ENCODE data around the gene PTPRT.

The PTPRT gene

DNA sequence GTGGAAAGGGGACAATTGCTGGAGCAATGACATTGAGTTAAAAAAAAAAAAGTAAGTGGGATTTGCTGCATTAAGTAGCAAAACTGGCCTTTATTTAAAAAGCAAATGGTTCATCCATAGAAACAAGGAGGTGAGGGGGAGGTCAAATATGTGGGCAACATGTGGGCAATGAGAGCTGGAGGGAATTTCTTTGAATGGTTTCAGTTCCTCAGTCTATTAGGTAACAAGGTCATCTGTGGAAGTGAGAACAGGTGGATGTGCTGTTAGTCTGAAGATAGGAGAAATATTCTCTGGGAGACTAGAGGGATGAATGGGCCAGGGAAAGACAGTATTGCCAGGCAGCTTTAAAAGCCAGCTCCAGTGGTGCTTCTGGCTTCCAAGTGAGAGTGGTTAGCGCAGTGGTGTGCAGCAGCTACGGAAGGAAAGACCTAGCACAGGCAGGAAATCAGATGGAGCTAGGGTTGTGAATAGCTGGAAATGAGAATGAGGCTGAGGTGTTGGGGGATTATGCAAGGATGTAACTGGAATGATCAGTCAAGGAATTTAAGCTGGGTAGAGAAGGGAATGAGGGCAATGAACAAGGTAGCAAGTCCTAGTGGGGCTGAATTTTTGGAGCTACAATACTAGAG is 727.6 kb downstream of the PTPRT start:
- DNase-seq (ENCODE audit: low read depth) = no peak

DNA sequence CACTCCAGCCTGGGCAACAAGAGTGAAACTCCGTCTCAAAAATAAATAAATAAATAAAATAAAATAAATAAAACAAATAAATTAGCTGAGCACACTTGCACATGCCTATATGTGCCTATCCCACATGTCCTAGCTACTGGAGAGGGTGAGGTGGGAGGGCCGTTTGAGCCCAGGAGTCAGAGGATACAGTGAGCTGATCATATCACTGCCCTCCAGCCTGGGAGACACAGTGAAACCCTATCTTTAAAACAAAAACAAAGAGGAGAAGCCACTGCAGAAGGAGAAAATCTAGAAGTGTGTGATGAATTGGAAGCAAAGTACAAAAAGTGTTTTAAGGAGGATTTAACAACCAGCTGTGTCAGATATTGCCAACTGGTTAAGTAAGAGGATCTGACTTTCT is 728.4 kb downstream of the PTPRT start:
- no peak for DNase-seq (ENCODE audit: low read depth)

DNA sequence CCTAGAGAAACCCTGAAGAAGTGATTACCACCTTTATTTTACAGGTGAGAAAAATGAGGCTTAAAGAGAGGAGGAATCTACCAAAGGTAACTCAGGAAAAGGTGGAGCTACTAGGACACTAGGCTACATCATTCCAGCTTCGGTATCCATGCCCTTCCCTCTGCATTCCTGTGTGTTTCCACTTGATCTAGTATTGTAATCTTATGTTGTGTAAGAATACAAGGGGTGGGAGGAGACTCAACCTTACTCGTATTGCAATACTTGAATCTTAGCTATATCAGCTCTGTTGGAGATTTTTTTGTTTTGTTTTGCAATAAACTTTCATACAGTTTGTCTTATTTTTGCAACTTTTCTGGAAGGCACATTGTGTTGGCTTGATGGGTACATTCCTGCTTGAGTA is 742.4 kb downstream of the PTPRT start:
- no peak for DNase-seq (ENCODE audit: low read depth)

DNA sequence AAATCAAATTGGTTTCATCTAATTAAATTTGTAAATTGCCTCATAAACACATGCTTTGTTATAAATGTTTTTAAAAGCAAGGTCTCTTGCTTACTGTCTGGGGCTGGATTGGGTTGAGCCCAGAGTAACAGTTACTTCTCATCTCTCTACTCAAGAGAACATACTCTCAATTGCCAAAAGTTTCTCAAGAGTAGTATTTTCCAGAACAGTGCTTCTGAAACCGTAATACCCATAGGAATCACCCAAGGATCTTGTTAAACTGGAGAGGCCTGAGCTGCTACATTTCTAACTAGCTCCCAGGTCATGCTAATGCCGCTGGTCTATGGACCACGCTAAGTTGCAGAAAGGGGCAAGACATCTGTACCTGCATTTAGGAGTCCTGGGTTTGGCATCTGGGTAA is 744.9 kb downstream of the PTPRT start:
- DNase-seq (ENCODE audit: low read depth) = no peak

DNA sequence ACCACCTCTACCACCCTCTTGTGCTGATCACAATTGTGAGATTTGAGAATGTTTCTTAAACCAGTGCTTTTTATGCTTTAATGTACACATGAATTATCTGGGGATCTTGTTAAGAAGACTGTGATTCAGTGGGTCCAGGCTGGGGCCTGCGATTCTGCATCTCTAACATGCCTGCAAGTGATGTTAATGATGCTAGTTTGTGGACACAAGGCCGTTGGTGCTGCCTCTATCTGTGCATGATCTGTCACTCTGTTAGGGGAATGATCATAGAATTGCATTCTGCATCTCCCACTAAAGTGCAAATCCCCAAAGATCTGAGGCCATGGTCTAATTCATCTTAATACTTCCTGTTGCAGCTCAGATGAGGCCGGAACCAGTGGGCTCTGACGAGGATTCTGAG is 746.5 kb downstream of the PTPRT start:
- no peak for DNase-seq (ENCODE audit: low read depth)

DNA sequence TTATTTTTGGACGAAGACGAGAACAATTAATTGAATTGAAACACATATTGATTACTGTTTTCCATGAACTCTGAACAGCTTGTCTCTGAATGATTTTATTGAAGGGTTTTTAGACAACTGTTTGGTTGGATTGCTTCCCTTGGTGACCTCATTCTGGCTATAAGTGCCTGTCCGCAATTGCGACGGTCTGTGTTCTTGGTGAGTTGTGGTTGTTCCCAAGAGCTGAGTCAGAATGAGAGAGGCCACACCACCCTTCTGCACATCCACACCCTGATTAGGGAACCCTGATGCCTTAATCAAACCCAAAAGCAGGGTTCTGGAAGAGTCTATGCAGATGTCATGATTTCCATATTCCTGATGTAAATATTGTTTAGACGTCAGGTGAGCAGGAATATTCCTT is 747.0 kb downstream of the PTPRT start:
- no peak for DNase-seq (ENCODE audit: low read depth)

DNA sequence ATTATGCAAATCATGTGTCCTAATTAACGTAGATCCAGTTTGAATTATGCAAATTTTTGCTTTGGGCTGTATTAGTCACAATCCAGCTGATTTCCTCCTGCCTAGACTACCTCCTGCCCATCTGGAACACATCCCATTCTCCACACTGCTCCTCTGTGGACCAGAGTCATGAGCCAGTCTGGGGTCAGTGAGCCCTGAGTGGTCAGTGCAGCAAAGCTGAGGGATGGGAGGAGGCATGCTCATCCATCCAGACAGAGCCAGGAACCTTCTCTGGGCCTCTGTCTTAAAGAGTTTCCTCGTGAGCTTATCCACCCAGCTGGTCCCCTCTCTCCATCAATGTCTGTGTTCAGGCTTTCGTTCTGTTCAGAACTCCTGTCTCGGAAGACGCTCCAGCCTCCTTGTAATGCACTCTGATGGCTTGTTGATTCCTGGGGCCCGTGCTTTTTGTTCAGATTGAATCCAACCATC is 747.8 kb downstream of the PTPRT start:
- no peak for DNase-seq (ENCODE audit: low read depth)

DNA sequence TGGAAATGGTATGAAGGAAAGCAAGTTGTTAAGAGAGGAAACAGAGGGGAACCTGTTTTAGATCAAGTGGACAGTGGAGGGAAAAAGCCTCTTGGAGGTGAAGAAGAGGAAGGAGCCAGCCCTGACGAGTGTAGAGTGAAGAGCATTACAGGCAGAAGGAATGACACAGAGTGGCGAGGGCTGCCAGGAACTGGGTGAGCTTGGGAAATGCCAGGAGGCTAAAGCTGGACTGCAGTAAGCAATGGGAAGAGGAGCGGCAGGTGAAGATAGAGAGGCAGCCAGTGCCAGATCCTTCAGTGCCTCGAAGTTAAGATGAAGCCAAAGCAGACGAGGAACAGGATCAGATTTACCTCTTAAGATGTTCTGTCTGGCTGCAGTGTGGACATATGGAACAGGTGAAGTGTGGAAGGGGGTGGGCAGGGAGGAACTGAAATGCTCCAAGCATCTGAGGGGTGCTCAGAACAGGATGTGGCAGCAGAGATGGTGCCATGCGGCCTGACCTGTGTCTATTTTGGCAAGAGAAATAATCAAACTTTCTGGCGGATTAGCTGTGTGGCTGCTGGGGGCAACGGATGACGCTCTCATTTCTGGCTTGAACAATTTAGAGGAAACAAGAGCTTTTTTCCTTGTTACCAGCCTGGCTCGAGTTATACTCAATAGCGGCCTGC is 748.4 kb downstream of the PTPRT start:
- DNase-seq (ENCODE audit: low read depth) = no peak

DNA sequence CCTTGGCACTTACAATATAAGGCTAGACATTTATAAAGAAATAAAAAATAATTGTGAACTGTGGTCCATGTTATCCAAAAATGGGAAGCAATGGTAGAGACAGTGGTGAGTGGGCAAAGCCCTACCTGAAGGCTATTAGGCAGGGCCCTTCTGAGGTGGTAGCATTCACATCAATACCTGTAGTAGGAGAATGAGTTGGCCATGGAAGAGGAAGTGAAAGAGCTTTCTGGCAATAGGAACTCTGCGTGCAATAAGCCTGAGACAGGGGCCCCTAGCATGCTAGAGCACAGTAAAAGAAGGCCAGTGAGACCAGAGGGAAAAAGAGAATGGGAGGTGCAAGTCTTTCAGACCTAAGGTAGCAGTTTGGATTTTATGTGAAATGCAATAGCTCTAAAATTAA is 754.5 kb downstream of the PTPRT start:
- DNase-seq (ENCODE audit: low read depth) = no peak

DNA sequence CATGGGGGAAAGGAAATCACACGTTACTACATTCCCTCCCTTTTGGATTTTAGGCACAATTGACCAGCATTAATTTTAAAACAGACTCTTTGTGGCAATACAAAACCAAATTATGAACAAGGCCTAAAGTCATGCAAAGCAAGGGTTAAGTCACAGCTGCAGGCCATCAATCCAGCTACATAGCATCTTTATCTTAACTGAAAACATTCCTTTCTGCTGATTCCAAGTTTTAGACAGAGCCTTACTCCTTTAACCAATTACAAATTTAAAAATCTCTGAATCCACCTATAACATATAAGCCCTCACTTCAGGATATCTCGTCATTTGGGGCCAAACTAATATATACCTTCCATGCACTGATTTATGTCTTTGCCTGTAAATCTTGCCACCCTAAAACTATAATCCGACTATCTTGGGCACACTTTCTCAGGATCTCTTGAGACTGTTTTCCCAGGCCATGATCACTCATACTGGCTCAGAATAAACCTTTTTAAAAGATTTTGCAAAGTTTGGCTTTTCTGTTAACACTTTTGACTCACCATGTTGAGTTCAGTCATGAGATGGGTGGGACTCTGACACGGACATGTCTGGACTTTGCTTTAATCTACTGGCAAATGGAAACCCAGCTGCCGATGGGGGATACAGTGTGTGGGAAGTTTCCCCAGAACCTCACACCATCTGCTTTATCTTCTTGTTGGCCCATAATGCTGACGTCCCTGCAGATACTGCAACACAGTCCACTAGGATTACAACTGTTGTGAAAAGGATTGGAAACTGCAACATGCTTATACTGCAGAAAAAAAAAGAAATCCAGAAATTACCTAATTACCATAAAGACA is 757.0 kb downstream of the PTPRT start:
- DNase-seq (ENCODE audit: low read depth) = no peak

DNA sequence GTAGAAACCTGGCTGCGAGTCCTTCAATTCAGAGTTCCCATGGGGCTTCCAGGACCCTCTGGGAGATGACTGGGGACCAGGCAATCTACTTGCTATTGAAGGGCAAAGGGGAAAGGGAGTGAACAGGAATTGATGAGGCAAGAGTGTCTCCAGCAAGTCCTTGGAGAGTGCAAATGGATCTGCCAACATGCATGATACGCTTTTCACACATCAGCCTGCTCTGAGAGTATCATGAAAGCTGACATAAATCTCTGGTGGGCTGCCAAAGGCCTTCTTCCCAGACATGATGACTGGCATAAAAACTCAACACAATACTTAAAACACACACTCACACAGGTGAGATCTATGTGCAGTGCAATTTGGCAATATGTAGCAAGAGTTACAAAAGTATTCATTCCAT is 759.1 kb downstream of the PTPRT start:
- DNase-seq (ENCODE audit: low read depth) = no peak

DNA sequence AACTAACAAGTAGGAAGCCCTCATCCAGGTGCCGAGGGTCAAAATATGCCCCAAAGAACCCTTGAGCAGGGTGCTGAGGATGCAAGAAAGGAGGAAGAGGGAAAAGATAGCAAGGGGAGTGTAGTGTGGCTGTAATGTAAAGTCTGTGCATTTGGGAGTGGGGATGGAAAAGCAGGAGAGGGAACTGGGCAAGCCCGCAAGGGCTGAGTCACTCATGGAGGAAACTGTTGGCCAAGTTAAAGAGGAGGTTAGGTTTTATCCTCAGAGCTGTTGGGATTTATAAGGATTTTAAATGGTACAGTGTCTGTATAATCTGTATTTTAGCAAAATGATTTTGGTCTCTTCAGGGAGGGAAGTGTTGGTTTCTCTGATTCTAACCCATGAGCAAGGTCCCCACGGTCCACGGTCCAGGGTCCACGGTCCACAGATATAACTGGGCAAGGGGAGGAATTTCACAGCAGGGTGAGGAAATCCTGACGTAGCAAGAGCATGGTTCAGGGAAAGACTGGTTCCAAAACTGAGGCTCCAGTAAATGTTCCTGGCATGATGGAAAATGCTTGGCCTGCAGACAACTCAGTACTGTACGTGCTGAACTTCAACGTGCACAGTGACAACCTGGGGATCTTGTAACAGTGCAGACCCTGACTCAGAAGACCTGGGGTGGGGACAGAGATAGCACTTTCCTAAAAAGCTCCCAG is 759.8 kb downstream of the PTPRT start:
- no peak for DNase-seq (ENCODE audit: low read depth)

DNA sequence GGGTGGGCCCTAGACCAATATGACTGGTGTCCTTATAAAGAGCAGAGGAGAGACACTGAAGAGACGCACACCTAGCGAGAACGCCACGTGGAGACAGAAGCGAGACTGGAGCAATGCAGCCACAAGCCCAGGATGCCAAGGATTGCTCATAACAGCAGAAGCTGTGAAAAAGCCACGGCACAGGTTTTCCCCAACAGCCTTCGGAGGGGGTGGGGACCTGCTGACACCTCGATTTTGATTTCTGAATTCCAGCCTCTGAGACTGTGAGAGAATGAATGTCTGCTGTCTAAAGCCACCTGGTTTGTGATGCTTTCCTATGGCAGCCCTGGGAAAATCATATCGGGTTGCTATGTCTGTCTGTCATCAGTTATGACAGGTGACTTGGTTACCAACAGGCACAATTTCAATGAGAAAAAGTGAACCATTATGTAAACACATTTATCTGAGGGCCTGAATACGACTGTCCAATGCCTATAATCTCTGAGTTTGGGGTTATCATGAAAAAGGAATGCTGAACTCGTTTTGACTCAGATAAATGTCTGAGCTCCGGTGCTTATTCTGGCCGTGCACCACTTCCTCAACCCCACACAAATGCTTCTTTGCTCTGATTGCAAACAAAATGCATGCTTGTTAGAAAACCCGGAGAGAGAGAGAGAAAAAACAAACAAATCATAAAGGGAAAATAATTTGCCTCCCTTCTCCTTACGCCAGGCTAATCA is 769.7 kb downstream of the PTPRT start:
- DNase-seq (ENCODE audit: low read depth) = no peak

DNA sequence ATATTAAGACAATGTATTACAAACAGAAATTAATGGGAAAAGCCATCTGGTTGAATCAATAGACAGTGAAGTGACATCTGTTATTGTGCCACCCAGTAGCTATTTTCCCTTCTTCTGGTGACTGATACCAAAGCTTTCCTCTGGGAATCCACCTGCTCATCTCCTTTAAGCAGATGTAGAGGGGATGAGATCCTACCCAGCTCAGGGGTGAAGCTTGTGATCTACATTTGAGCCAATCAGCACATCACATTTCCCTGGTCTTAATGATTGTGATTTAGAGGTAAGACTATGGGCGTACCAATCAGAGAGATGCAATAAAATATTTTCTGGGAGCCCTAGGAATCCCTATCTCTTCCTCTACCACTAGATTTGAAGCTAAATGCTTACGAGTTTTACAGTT is 782.9 kb downstream of the PTPRT start:
- no peak for DNase-seq (ENCODE audit: low read depth)

DNA sequence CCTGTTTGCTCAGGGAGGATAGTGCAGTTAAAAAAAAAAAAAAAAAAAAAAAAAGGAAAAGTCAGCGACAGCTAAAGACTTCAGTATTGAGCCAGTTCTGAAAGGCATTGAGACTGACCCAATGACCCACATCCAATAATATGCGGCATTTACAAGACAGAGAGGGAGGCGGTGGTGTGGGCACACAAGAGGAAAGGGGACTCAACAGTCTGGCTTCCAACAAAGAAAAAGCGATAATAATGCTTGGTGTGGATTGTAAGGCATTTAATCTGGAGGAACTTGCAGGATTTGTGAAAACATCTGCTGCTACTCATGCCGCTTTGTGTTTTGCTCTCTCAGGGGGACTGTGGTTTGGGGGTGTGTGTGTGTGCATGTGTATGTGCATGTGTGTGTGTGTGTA is 787.3 kb downstream of the PTPRT start:
- no peak for DNase-seq (ENCODE audit: low read depth)

DNA sequence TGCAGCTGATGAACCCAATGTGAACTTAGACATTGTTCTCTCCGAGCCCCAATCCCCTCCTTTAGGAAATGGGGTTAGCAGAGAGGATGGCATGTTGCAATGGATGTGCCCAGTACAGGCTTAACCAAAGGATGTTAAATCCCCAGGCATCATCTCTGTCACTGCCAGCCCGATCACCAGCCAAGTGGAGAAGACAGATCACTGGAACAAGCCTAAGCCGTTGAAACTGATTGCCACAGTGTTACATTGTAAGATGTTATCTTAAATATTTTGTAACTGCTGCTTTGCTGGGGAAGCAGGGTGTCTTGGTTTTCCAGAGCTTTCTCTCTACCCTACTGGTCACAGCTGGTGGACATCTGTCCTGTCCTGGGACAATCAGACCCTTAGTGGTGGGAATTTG is 788.1 kb downstream of the PTPRT start:
- DNase-seq (ENCODE audit: low read depth) = no peak

DNA sequence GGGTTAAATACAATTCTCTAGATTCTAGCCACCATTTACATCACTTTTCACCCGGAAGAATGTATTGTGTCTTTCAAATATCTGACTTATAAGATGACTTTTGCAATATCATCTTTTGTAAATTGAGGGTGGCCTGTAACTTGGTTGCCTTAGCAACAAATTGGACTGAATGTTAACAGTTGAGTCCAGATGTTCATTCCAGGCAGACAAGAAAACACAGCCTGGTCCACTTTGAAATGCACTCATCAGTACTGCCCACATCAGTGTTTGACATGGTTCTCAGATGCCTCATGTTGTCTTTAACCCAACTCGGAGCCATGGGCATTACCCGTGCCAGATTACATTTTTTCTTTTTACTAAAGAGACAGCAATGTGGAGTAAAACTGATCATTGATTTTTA is 789.9 kb downstream of the PTPRT start:
- no peak for DNase-seq (ENCODE audit: low read depth)

DNA sequence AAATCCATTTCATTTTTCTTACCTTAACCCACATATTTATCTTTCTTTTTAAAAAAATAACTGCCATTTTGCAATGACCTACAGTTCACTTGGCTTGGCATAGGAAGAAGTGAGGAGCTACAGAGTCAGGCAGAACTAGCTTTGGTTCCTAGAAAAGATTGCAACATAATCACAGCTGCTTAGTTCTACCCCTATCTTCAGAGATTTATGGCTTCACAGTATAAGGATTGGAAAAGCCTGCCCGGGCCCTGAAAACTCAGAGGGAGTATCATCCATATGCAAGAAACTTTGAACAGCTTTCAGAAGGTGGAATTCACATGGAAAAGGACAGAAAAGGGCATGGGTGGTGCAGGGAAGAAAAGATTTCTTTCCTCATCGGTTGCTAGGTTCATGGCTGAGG is 797.3 kb downstream of the PTPRT start:
- no peak for DNase-seq (ENCODE audit: low read depth)

DNA sequence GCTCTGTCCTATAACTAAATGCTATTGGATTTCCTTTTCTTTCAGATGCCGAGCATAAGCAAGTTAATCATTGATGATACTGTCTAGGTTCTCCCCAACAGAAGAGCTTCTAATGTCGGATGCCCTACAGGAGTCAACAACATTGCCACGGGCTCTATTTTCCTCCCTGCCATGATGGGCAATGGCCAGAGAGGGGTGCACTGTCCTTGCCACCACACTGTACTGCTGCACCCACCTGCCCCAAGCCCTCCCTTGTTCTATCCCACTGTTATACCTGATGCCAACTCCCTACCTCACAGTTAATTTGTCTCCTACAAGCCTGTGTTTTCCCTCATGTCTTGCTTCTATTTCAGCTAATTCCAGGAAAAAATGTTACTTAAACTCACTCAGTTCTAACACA is 797.9 kb downstream of the PTPRT start:
- no peak for DNase-seq (ENCODE audit: low read depth)

DNA sequence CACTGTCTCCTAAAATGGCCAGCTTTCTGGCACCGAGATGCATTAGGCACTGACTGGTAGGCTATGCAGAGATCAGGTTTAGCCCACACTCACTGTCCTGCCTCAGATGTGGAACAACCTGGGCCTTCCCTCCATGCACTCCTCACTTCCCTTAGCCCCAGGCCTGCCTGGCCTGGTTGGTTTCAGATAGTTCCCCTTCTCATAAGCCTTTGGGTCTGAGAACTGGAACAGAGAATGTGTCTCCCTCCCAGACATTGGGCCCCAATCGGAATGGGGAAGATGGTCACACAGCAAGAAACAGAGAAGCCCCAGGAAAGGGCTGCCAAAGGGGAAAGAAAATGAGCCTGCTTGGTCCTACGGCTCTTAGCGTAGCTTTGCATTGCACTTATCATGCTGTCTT is 809.4 kb downstream of the PTPRT start:
- DNase-seq (ENCODE audit: low read depth) = no peak

DNA sequence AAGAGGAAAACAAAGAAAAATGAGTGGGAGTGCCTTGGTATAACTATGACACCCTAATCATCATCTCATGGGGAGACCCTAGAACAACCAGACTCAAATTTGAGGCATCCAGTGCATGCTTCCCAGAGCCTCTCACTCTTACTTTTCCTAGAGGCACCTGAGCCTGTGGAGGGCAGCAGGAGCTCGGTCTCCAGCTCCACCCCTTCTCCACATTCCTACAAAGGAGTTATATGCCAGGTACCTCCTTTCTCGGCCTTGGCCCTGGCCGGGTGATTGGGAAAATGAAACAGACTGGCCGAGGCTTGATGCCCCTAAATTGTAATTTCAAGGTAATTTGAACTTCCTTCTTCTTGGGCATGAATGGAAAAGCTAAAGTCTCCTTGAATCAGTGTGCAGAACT is 810.3 kb downstream of the PTPRT start:
- no peak for DNase-seq (ENCODE audit: low read depth)

DNA sequence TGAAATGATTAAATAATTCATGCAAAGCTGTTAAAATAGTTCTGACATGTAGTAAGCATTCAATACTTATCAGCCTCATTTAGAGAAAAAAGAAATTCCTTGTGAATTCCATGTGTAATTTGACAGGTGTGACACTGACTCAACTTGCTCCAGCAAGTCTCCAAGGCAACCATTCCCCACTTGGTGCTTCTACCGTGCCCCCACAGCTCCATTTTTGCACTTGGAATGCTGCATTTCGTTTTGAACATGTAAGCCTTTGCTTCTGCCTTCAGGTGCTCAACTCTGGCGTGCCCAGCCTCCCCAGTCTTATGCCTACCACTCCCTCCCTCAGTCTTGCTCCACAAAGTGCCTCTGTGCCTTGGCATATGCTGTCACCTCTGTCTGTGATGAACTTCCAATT is 810.9 kb downstream of the PTPRT start:
- DNase-seq (ENCODE audit: low read depth) = no peak

Data from EH (cell line).